ENCODE results near the gene TDRD6. TPM values are rescaled to one million over a fixed set of nuclear protein-coding genes. Genes with fewer than 3 reads are reported as not detected.
"Not testable (repeated sequence)": the region's sequence is repeated elsewhere in the genome, so short reads cannot be mapped to it uniquely, and the experiment has no call there.

The TDRD6 gene
- total RNA-seq, 1 experiment from 2014 or later, result not detected

- peak; percentile 69 for DNase-seq (ENCODE audit: low spot score)
- in situ Hi-C loops (cut with HindIII; ENCODE audit: low sequenced_read_pairs), result no loop called here
Observed at GRCh38 chr6:46734867-46735719, 47.4 kb downstream of the TDRD6 start, which contains the start of gene PLA2G7. Gene PLA2G7 (minus strand): TSS chr6:46735375. CDS start chr6:46722891, 12,484 bp downstream.

- no peak for DNase-seq (ENCODE audit: low spot score)
- in situ Hi-C loops (cut with HindIII; ENCODE audit: low sequenced_read_pairs), result no loop called here
Observed at GRCh38 chr6:46735720-46736031, 48.0 kb downstream of the TDRD6 start.

- in situ Hi-C loops (cut with HindIII; ENCODE audit: low sequenced_read_pairs), result no loop called here
Observed at GRCh38 chr6:46736906-46737305, 49.2 kb downstream of the TDRD6 start.

GRCh38 chr6:46741482-46741881, 53.8 kb downstream of the TDRD6 start:
- DNase-seq (ENCODE audit: low spot score), result no peak
- in situ Hi-C loops (cut with HindIII; ENCODE audit: low sequenced_read_pairs), result no loop called here

More at GRCh38 chr6:46736906-46737305, 49.2 kb downstream of the TDRD6 start:
- DNase-seq (ENCODE audit: low spot score), result no peak

- no peak for DNase-seq (ENCODE audit: low spot score)
- in situ Hi-C loops (cut with HindIII; ENCODE audit: low sequenced_read_pairs), result no loop called here
Observed at GRCh38 chr6:46741910-46742309, 54.2 kb downstream of the TDRD6 start.

- DNase-seq (ENCODE audit: low spot score), result no peak
- in situ Hi-C loops (cut with HindIII; ENCODE audit: low sequenced_read_pairs), result no loop called here
Observed at GRCh38 chr6:46743425-46744158, 55.9 kb downstream of the TDRD6 start.

GRCh38 chr6:46744159-46744725, 56.6 kb downstream of the TDRD6 start:
- DNase-seq (ENCODE audit: low spot score); in situ Hi-C loops (cut with HindIII; ENCODE audit: low sequenced_read_pairs): not testable (repeated sequence)

- no peak for DNase-seq (ENCODE audit: low spot score)
- in situ Hi-C loops (cut with HindIII; ENCODE audit: low sequenced_read_pairs), result no loop called here
Observed at GRCh38 chr6:46745973-46746372, 58.3 kb downstream of the TDRD6 start.

GRCh38 chr6:46746696-46747095, 59.0 kb downstream of the TDRD6 start, which contains the start of gene ANKRD66:
Gene ANKRD66 (plus strand): TSS chr6:46746933. CDS start chr6:46751949, 5,016 bp downstream.
- DNase-seq (ENCODE audit: low spot score), result no peak
- in situ Hi-C loops (cut with HindIII; ENCODE audit: low sequenced_read_pairs), result no loop called here

GRCh38 chr6:46748940-46749503, 61.3 kb downstream of the TDRD6 start:
- in situ Hi-C loops (cut with HindIII; ENCODE audit: low sequenced_read_pairs), result no loop called here
- no peak for DNase-seq (ENCODE audit: low spot score)

- no peak for DNase-seq (ENCODE audit: low spot score)
Observed at GRCh38 chr6:46749731-46750130, 62.0 kb downstream of the TDRD6 start.

GRCh38 chr6:46751658-46752057, 64.0 kb downstream of the TDRD6 start:
- no peak for DNase-seq (ENCODE audit: low spot score)
- in situ Hi-C loops (cut with HindIII; ENCODE audit: low sequenced_read_pairs), result no loop called here

More at GRCh38 chr6:46749731-46750130, 62.0 kb downstream of the TDRD6 start:
- in situ Hi-C loops (cut with HindIII; ENCODE audit: low sequenced_read_pairs), result no loop called here

Other genes with a start within 250 kb of the TDRD6 start
- not detected in 2 replicates for gene RCAN2, start 196.4 kb upstream of the TDRD6 start, total RNA-seq (2014; rRNA removed; shearing (Covaris generic))
- not detected in 2 replicates for gene CYP39A1, start 35.1 kb upstream of the TDRD6 start, total RNA-seq (2014; rRNA removed; shearing (Covaris generic))
- not detected in 2 replicates for gene SLC25A27, start 34.9 kb upstream of the TDRD6 start, total RNA-seq (2014; rRNA removed; shearing (Covaris generic))
- not detected in 2 replicates for gene PLA2G7, start 47.5 kb downstream of the TDRD6 start, total RNA-seq (2014; rRNA removed; shearing (Covaris generic))
- not detected in 2 replicates for gene ANKRD66, start 59.0 kb downstream of the TDRD6 start, total RNA-seq (2014; rRNA removed; shearing (Covaris generic))
- not detected in 2 replicates for gene MEP1A, start 105.5 kb downstream of the TDRD6 start, total RNA-seq (2014; rRNA removed; shearing (Covaris generic))
- not detected in 2 replicates for gene ADGRF5, start 234.1 kb downstream of the TDRD6 start, total RNA-seq (2014; rRNA removed; shearing (Covaris generic))

Data from G401 (cell line).